Stimulated activated CD4-positive, alpha-beta T cell treated with anti-CD3 and anti-CD28 coated beads, Interleukin-2, amount 100 ng/mL, for 24 hours (primary cell): ENCODE data around the gene GOLGA8S.
"Not testable (repeated sequence)": the region's sequence is repeated elsewhere in the genome, so short reads cannot be mapped to it uniquely, and the experiment has no call there.

Experiments
- DNase-seq, 2 donors: peaks; one replicate each; pipeline ENCODE4 v3.0.0-alpha.2; 2020

Gene GOLGA8S

DNA sequence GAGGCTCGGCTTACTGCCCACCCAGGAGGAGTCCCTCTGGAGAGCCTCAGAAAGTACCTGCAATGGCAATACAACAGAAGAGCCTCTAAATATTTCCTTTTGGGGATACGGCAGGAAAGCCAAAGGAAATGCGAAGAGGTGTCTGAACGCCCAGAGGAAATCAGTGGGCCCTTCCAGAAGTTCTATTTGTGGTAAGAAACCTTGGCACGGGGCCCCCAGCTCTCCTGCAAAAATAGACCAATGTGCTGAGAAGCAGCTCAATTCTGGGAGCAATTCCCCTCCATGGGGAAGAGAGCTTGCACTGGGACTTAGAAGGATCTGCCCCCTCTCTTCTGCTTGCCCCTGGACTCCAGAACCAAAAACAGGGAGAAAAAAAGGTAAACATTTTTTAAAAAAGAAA, 44.7 kb downstream of the GOLGA8S start:
- not testable (repeated sequence) for DNase-seq

DNA sequence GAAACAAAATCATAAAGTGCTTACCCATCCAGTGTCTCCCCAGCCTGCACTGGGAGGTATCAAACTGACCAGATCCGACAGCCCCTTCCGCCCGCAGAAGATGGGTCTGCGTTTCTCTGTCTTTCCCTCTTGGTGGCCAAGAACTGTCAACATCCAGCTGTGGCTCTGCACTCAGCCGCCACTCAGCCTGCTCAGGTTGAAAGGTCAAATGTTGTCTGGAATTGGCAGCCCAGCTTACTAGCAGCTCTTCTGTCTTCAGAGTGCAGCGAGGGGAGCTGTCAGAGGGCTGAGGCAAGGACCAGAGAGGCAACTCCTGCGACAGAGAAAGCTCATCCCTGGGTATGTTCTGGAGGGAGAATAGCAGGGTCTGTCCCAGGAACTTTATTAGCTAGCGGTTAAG, 47.1 kb downstream of the GOLGA8S start:
- DNase-seq, result no peak

DNA sequence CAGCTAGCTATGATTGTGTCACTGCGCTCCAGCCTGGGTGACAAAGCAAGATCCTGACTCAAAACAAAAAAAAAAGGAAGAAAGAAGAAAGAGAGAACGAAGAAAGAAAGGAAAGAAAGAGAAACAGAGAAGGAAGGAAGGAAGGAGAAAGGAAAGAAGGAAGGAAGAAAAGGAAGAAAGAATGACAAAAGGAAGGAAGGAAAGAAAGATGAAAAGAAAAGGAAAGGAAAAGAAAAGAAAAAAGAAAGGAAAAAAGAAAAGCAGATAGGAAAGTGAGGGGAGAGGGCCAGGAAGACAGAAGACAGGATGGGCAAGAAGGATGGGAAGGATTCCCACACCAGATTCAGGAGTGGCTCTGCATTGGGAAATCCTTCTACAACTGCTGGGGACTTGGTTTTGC, 47.6 kb downstream of the GOLGA8S start:
- DNase-seq, result no peak

DNA sequence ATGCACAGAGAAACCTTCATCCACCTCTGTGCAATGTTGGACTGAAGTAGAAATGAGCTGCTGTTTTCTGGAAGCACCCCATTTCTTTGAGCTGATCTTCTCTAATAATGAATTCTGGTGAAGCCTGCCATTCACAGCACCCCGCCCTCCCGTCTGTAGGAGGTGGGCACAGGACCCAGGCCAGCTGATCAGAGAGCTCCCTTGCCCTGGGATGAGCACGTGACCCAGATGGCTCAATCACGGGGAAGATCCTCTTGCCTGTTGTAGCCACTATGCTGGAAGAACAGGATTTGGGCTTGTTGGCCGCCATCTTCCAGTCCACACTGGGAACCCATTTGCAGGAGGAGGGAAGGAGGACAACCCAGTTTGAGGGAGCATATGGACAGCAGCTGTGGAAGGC, 48.0 kb downstream of the GOLGA8S start:
- no peak for DNase-seq

DNA sequence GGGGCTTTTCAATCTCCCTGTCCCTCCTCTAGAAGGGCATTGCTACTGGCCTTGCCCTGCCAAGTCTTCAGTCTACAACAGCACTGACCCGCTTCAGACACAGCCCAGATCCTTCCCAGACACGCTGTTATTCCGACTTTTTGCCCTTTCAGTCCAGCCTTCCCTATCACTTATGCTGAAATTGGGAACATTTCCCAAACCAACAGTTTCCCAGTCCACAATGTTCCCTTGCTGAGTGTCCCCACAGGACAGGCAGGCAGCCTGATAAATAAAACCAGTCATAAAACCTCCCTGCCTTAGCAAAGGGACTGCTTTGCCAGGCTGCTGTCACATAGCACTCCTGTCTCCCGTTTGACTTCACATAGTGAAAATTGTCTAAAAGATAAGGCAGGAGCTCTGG, 49.0 kb downstream of the GOLGA8S start:
- DNase-seq, result no peak

DNA sequence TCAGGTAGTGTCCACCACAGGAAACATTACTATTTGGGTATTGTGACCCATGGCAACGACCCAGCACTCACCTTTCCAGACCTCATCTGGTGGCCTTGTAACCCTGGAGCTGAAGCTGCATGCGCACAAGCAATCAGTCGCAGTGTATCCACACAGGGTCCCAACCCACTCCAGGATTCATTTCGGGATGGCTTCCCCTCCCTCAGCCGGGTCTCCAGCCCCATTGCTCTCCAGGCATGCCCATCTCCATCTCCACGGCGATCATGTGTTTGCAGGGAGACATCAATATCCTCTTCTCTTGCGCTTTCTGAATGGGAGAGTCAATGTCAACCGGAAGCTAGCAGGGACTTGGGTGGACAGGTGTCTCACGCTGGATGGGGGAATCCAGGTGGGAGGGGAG, 57.3 kb downstream of the GOLGA8S start:
- DNase-seq, result no peak

DNA sequence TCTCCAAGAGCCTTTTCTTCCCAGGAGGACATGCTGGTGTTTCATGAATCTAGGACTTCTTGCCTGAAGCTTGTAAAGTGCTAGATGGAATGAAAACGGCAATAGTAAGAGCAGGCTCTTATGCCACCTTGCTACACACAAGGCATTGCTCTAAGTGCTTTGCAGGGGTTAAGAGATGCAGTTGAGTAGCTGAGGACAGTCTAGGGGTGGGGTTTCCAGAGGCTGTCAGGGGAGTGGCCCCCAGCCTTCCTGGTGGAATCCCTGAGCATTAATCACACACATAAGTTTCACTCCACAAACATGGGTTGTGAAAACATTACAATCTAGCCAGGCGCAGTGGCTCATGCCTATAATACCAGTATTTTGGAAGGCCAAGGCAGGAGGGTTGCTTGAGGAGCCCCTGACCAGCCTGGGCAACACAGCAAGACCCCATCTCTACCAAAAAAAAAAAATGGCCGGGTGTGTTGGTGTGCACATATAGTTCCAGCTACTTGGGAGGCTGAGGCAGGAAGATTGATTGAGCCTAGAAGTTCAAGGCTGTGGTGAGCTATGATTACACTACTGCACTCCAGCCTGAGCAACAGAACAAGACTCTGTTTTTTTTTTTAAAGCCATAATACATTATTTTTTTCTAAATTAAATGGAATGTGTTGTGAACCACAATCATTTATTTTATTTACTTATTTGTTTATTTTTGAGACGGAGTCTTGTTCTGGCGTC, 58.5 kb downstream of the GOLGA8S start:
- not testable (repeated sequence) for DNase-seq
